Loucy (cell line): Measurements from ENCODE around the gene ARF1.

Experiments used
- H2AFZ ChIP-seq: fragments of 200-600 bp; sonication (generic); 2 replicates; pipeline ENCODE4 v1.6.0; 2016; ENCODE audit warnings: antibody characterized with exemption, mild to moderate bottlenecking, low read length, moderate library complexity
- H3F3A ChIP-seq: fragments of 200-600 bp; 2 replicates; pipeline ENCODE4 v1.6.0; 2016; ENCODE audit warnings: antibody characterized with exemption, low read depth, mild to moderate bottlenecking
- H3K27me3 ChIP-seq: fragments of 200-600 bp; sonication (generic); 2 replicates; pipeline ENCODE4 v1.6.1; 2014; ENCODE audit warnings: low read length, mild to moderate bottlenecking; ENCODE audit not compliant: insufficient read depth, poor library complexity, severe bottlenecking
- H3K36me3 ChIP-seq: fragments of 200-600 bp; sonication (generic); 2 replicates; pipeline ENCODE4 v1.6.1; 2016; ENCODE audit warnings: low read length; ENCODE audit not compliant: insufficient read depth
- H3K4me1 ChIP-seq: fragments of 200-600 bp; sonication (generic); 2 replicates; pipeline ENCODE4 v1.5.1; 2014; ENCODE audit warnings: low read length, mild to moderate bottlenecking; ENCODE audit not compliant: insufficient read depth, poor library complexity, severe bottlenecking
- H3K4me2 ChIP-seq: fragments of 200-600 bp; sonication (generic); 2 replicates; pipeline ENCODE4 v1.6.0; 2014; ENCODE audit warnings: antibody characterized with exemption, low read length, low read depth, mild to moderate bottlenecking; ENCODE audit not compliant: poor library complexity, severe bottlenecking
- H3K4me3 ChIP-seq: fragments of 200-600 bp; sonication (generic); 2 replicates; pipeline ENCODE4 v1.5.1; 2014; ENCODE audit warnings: low read length, mild to moderate bottlenecking, mixed read lengths; ENCODE audit not compliant: poor library complexity, severe bottlenecking
- H3K79me2 ChIP-seq: fragments of 200-600 bp; sonication (generic); 2 replicates; pipeline ENCODE4 v1.6.1; 2014; ENCODE audit warnings: low read length; ENCODE audit not compliant: insufficient read depth
- H3K9ac ChIP-seq: fragments of 200-600 bp; sonication (generic); 2 replicates; pipeline ENCODE4 v1.6.0; 2014; ENCODE audit warnings: mild to moderate bottlenecking, low read depth, low read length, moderate library complexity; ENCODE audit not compliant: poor library complexity, severe bottlenecking
- H3K9me2 ChIP-seq: fragments of 200-600 bp; sonication (generic); replicated peaks from 2 replicates; pipeline ENCODE4 v1.6.1; 2016; ENCODE audit warnings: low read depth, low read length, mixed read lengths
- H3K9me3 ChIP-seq: fragments of 200-600 bp; sonication (generic); 2 replicates; pipeline ENCODE4 v1.6.1; 2014; ENCODE audit warnings: mild to moderate bottlenecking, antibody characterized with exemption, low read length, low read depth; ENCODE audit not compliant: insufficient read depth
- H4K20me1 ChIP-seq: fragments of 200-600 bp; sonication (generic); 2 replicates; pipeline ENCODE4 v1.6.0; 2014; ENCODE audit warnings: antibody characterized with exemption, low read length, mild to moderate bottlenecking; ENCODE audit not compliant: insufficient read depth, poor library complexity, severe bottlenecking
- EZH2phosphoT487 ChIP-seq: fragments of 200-600 bp; IDR thresholded peaks from 2 replicates; pipeline ENCODE4 v1.6.1; 2018; ENCODE audit warnings: antibody characterized with exemption, mild to moderate bottlenecking, moderate library complexity, borderline replicate concordance
- TF ChIP-seq, protein P1 (sequence below): fragments of 200-600 bp; sonication (generic); conservative IDR thresholded peaks from 2 replicates; pipeline ENCODE4 v1.5.1; 2014; ENCODE audit warnings: mild to moderate bottlenecking, antibody characterized with exemption, low read length

The ARF1 gene

DNA sequence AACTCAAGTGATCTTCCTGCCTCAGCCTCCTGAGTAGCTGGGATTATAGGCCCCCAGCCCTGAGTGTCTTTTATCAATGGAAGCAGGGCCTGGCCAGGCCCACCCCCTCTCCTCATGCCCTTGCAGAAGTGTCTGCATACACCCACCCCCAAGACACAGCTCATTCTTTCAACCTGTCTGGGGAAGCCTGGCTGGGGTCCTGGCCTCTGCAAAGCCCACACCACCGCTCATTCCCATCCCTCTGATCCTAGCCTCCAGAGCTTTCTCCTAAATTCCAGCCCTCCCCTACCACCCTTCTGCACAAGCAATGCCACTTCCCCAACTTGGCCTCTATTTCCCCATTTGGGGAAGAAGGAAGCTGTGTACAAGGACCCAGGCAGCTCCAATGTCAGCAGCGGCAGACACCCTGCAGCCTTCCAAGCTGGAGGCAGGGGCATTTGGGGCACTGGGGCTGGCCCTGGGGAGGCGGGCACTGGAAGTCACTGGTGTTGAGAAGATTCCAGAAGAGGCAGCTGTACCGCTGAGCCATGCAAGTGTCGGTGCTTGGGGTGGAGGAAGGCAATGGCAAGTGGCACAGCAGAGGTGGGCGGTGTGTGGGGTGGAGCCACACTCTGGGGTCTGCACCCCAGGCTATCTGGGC is 33.7 kb upstream of the ARF1 start:
- H3K9me2 ChIP-seq = no peaks in the 10 kb centered on the region
- no peaks in the 10 kb centered on the region; the same call in 1 of the 2 replicates for H3K9me3 ChIP-seq
- no peak overlapping the region for H3K4me3 ChIP-seq
- no peak for TF ChIP-seq EZH2phosphoT487
- TF ChIP-seq, protein P1, sequence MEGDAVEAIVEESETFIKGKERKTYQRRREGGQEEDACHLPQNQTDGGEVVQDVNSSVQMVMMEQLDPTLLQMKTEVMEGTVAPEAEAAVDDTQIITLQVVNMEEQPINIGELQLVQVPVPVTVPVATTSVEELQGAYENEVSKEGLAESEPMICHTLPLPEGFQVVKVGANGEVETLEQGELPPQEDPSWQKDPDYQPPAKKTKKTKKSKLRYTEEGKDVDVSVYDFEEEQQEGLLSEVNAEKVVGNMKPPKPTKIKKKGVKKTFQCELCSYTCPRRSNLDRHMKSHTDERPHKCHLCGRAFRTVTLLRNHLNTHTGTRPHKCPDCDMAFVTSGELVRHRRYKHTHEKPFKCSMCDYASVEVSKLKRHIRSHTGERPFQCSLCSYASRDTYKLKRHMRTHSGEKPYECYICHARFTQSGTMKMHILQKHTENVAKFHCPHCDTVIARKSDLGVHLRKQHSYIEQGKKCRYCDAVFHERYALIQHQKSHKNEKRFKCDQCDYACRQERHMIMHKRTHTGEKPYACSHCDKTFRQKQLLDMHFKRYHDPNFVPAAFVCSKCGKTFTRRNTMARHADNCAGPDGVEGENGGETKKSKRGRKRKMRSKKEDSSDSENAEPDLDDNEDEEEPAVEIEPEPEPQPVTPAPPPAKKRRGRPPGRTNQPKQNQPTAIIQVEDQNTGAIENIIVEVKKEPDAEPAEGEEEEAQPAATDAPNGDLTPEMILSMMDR = no peak
- no peak overlapping the region for H3K9ac ChIP-seq
- no peaks in the 10 kb centered on the region for H3K79me2 ChIP-seq
- H4K20me1 ChIP-seq = no peaks in the 10 kb centered on the region
- no peak overlapping the region for H2AFZ ChIP-seq
- no peaks in the 10 kb centered on the region for H3K27me3 ChIP-seq
- H3K36me3 ChIP-seq = no peaks in the 10 kb centered on the region
- H3F3A ChIP-seq = no peaks in the 10 kb centered on the region
- H3K4me2 ChIP-seq = no peak overlapping the region
- no peaks in the 10 kb centered on the region for H3K4me1 ChIP-seq

DNA sequence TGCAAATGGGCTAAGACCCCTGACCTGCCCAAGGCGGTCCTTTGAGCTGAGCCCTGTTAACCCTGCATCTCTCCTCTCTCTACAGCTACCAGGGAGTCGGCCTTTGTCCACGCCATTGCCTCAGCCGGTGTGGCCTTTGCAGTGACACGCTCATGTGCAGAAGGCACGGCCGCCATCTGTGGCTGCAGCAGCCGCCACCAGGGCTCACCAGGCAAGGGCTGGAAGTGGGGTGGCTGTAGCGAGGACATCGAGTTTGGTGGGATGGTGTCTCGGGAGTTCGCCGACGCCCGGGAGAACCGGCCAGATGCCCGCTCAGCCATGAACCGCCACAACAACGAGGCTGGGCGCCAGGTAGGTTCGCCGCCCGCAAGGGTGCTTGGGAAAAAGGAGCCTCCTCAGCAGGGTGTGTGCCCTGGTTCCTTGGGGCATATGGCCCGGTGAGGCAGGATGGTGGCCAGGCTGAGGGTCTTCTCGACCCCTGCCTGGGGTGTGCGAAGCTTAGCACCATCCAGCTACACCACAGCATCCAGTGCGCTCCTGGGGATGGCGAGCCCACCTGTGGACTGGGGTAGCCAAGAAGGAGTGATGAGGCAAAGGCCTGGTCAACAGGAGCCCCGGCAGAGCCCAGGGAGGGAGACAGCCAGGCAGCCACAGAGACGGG is 31.8 kb upstream of the ARF1 start:
- H3K9me2 ChIP-seq = no peaks in the 10 kb centered on the region
- no peaks in the 10 kb centered on the region for H3K27me3 ChIP-seq
- H3K9me3 ChIP-seq = no peaks in the 10 kb centered on the region
- no peaks in the 10 kb centered on the region for H3F3A ChIP-seq
- no peaks in the 10 kb centered on the region for H3K79me2 ChIP-seq
- H3K4me3 ChIP-seq = no peak overlapping the region
- no peak overlapping the region for H3K9ac ChIP-seq
- no peaks in the 10 kb centered on the region for H4K20me1 ChIP-seq
- H3K36me3 ChIP-seq = no peaks in the 10 kb centered on the region
- TF ChIP-seq, protein P1 = no peak
- TF ChIP-seq EZH2phosphoT487 = no peak
- H3K4me1 ChIP-seq = no peaks in the 10 kb centered on the region
- no peak overlapping the region for H3K4me2 ChIP-seq
- no peak overlapping the region for H2AFZ ChIP-seq

DNA sequence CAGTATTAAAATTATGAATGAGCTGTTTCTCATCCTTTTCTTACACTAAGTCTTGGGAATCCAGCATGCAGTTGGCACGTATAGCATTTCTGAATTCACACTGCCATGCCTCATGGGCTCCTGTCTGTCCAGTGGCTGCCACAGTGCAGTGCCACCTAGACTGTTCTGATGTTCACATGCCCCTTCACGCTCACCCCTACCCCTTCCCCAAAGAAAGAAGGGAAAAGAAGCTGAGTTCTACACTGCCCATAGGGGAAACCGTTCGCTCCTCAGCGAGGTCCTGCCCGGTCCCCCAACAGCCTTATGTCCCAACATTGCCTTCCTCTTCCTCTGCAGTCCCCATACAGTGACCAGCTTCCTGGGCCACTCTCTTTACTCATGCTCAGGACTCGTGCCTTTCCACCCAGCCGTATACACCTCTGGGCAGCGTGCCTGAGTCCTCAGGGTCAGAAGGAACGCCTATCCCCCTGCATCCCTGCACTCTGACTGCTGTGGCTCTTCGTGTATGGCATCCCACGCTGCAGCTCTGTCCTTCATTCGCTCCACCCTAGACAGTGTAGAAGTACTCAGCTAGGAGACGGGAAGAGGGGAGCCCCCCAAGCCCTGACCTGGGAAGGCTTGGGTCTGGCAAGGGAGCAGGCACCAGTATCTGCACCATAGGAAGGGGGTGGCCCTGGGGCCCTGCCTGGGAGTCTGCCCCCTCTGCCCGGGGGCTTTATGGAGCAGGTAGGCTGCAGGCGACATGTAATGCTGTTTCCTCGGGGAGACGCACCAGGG is 24.1 kb upstream of the ARF1 start:
- Histone ChIP-seq H3K79me2 (no peaks in the 10 kb centered on the region), H4K20me1 (no peaks in the 10 kb centered on the region), H2AFZ (no peak overlapping the region), H3K9me2 (no peaks in the 10 kb centered on the region), H3K4me2 (no peak overlapping the region), H3K4me3 (no peak overlapping the region), H3K4me1 (no peaks in the 10 kb centered on the region), H3K36me3 (no peaks in the 10 kb centered on the region), H3F3A (no peaks in the 10 kb centered on the region), H3K27me3 (no peaks in the 10 kb centered on the region), H3K9me3 (no peaks in the 10 kb centered on the region; the same call in 1 of the 2 replicates), H3K9ac (no peak overlapping the region)
- TF ChIP-seq, protein P1 = no peak
- no peak for TF ChIP-seq EZH2phosphoT487
